ENCODE results near the gene ZNF318.
"Not testable (repeated sequence)": the region's sequence is repeated elsewhere in the genome, so short reads cannot be mapped to it uniquely, and the experiment has no call there.

The ZNF318 gene, protein sequence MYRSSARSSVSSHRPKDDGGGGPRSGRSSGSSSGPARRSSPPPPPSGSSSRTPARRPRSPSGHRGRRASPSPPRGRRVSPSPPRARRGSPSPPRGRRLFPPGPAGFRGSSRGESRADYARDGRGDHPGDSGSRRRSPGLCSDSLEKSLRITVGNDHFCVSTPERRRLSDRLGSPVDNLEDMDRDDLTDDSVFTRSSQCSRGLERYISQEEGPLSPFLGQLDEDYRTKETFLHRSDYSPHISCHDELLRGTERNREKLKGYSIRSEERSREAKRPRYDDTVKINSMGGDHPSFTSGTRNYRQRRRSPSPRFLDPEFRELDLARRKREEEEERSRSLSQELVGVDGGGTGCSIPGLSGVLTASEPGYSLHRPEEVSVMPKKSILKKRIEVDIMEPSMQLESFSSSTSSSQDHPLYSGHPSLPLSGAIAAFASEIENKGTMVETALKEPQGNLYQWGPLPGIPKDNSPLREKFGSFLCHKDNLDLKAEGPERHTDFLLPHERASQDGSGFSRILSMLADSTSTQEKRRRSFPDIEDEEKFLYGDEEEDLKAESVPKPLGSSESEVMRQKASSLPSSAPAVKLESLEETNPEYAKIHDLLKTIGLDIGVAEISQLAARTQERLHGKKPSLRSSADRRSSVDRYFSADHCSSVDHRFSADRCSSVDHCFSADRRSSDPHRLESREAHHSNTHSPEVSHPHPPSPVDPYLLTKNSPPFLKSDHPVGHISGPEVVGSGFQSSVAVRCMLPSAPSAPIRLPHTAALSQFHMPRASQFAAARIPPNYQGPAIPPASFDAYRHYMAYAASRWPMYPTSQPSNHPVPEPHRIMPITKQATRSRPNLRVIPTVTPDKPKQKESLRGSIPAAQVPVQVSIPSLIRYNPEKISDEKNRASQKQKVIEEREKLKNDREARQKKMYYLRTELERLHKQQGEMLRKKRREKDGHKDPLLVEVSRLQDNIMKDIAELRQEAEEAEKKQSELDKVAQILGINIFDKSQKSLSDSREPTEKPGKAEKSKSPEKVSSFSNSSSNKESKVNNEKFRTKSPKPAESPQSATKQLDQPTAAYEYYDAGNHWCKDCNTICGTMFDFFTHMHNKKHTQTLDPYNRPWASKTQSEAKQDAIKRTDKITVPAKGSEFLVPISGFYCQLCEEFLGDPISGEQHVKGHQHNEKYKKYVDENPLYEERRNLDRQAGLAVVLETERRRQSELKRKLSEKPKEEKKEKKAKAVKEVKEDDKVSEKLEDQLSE (N-terminal part only)

DNA sequence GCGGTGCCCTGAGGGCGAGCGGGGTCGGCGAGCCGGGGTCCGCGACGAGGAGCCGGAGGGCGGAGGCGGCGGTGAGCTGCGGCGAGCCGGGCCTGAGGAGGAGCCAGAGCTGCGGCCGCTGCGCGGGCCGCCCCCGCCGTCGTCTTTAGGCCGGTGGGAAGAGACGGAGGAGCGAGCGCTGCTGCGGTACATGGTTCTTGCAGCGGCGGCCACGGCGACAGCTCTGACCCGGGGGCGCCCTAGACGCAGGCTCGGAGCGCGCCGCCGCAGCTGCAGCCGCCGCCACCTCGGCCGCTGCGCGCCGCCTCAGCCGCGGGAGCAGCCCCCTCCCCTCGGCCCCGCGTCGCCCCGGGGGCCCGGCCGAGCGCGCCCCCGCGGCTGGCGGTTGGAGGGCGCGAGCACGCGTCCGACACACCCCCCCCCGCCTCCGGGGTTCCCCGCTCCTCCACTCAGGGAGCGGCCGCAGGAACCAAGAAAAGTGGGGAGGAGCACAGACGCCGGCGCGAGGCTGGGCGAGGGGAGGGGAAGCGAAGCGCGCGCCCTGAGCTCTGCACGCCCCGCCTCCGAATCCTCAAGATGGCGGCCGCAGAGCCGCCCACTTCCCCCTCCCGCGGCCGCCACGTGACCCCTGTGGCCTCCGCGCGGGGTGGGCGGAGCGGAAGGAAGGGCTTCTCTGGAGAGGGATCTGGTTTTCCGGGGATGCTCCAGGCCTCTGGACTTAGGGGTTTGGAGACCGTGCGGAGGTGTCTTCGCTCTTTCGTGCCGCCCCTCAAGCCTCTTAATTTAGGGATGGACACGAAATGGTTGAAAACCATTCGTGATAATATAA is at the start of gene ZNF318:
Gene ZNF318 (minus strand): TSS at position 474 of the 829 bp plus-strand sequence. CDS start 282 bp downstream, at position 192.
- DNase-seq (ENCODE audit: low read depth): peak; percentile 92

DNA sequence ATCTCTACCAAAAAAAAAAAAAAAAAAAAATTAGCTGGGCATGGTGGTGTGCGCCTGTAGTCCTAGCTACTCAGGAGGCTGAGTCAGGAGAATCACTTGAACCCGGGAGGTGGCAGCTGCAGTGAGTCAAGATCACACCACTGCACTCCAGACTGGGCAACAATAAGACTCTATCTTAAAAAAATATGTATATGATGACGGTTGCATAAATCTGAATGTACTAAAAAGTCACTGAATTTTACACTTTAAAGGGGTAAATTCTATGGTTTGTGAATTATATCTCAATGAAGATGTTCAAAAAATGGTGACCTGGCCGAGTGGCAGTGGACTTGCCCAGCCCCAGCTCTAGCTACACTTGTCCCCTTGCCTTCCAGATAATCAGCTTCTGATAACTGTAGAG is 47.5 kb upstream of the ZNF318 start:
- DNase-seq (ENCODE audit: low read depth): no peak

DNA sequence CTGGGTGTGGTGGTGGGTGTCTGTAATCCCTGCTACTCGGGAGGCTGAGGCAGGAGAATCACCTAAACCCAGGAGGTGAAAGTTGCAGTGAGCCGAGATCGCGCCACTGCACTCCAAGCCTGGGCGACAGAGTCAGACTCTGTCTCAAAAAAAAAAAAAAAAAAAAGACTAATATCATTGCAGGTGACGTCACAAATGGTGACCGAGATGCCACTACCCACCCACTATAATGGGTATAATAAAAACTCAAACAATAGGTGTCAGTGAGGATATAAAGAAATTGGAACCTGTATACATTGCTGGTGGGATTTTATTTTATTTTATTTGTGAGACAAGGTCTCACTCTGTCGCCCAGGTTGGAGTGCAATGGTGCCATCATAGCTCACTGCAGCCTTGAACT is 45.8 kb upstream of the ZNF318 start:
- DNase-seq (ENCODE audit: low read depth): not testable (repeated sequence)

DNA sequence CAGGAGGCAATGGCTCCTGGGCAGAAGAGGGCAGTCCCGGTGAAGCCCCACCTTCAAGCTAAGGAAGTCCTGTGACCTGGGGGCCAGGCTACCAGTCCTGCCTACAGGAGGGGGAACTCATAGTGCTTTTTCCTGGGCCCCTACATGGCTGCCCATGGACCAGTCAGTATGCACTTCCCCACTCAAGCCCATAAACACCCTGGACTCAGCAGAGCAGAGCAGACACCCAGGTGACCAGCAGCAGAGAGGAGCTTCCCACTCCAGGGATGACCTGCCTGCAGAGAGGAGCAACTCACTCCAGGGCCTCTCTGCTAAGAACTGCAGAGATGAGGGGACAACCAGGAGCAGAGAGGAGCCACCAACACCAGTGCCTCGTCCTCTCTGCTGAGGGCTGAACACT is 43.6 kb upstream of the ZNF318 start:
- DNase-seq (ENCODE audit: low read depth): no peak

DNA sequence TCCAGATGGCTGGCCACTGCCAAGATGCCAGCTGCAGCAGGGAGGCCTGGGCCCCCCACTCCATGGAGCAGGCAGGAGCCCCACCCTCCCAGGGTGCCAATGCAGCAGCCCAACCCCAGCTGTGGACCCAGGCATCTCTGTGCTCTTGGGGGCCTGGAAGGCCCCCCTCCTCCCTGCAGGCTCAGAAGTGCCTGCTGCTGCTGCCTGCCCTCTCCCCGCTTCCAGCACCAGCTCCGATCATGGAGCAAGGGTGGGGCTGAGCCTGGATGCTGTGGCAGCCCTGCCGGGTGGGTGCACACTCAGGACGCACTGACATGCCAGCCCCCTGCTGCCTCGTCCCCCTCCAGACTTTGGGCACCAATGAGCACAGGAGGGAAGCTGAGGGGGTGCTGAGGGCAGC is 43.1 kb upstream of the ZNF318 start:
- no peak for DNase-seq (ENCODE audit: low read depth)

DNA sequence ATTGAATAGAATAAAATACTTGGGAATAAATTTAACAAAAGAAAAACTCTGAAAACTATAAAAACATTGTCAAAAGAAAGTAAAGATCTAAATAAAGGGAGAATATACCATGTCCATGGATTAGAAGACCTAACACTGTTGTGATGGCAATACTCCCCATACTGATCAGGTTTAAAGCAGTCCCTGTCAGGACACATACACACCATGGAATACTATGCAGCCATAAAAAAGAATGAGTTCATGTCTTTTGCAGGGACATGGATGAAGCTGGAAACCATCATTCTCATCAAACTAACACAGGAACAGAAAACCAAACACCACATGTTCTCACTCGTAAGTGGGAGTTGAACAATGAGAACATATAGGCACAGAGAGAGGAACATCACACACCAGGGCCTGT is 41.3 kb upstream of the ZNF318 start:
- DNase-seq (ENCODE audit: low read depth): not testable (repeated sequence)

DNA sequence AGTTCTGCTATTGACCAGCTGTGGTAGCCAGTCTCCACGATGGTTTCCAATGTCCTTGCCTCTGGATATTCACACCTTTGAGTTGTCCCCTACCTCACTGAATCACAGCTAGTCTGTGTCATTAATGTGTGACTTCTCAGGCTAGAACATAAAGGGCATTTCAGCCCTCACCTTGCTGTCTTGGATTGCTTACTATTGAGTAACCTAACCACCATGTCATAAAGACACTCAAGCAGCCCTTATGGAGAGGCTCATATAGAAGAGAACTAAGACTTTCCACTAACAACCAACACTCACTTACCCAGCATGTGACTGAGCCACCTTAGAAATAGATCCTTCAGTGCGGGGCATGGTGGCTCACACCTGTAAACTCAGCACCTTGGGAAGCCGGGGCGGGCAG is 38.8 kb upstream of the ZNF318 start:
- no peak for DNase-seq (ENCODE audit: low read depth)

DNA sequence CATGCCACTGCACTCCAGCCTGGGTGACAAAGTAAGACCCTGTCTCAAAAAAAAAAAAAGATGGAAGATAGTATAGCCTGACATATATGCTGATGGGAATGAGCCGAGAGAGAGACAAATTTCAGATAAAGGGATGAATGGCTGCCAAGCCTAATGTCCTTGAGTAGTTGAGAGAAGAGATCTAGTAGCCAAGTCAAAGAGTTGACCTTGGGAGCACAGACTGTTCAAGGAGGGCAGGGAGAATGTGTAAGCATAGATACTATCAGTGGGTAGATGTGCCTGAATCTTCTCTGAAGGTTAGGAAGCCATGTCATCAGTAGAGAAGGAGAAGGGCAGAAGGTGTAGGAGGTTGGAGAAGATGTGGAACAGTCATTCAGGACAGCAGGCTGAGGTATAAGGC is 37.8 kb upstream of the ZNF318 start:
- DNase-seq (ENCODE audit: low read depth): no peak

DNA sequence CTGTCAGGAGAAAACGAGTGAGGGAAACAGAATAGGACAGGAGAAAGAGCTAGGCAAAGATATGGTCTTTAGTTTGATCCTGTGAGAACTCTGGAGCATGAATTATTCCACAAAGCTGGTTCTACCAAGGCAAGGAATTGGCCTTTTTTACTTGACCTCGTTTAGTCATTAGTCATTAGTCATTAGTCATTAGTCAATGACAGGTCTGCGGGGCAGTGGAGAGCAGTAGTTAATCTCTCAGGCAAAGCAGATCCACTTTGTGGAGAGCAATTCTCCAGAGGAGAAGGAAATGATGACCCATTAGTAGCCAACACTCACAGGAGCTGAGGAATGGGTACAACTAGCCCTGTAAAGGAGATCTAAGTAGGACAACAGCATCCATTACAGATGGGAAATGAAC is 35.9 kb upstream of the ZNF318 start:
- DNase-seq (ENCODE audit: low read depth): no peak

DNA sequence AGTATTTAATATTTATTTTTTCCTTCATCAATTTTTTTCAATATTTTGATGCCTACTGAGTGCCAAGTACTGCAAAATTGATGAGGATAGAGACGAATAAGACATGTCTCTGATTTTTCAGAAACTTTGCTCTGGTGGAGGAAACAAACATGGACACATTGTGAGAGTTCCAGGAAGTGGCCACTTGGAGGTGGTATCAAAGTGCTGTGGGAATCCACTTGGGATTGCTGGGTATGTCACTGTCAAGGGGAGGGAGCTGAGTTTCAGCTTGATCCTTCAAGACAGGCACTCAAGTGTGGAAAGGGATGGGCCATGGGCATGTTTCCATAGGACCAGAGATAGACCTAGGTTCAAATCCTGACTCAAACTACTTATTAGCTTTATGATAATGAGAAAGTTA is 33.4 kb upstream of the ZNF318 start:
- no peak for DNase-seq (ENCODE audit: low read depth)

DNA sequence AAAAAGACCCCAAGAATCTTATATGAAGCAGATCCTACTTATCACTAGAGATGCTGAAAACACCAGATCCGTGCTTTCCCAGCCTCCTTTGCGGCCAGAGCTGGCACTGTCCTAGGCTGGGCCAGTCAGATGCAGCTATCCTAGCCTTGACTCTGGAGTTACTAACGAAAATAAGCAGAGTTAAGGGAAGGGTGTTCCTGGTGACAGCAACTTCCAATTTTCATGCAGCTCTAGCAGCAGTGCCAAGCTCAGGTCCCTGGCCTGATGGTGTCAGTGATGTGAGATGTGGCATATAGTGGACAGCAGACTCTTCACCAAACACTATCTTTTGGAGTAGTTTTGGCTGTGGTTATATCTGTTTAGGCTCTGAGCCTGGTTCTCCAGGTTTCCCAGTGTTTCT is 32.3 kb upstream of the ZNF318 start:
- DNase-seq (ENCODE audit: low read depth): no peak

DNA sequence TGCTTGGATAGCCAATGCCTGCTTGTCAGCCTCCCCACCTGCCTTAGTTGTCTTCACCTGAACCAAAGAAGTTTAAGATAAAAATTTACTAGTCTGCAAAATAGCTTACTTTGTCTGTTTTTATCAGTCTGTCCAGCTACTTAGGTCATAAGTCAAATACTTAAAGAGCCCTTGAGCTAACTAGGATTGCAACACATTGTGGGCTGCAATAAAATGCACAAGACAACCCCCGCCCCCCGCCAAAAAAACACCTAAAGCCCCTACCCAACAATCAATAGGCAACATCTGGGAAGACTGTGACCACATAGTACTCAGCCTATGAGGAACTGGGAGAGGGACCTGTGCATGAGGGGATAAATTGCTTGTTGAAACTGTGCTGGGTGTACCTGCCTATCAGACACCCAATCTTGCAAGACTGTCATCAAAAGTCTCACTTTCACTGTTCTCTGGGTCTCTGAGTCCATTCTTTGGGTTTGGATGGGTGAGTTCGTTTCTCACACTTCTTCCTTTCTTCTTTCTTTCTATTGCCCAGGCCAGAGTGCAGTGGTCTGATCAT is 30.6 kb upstream of the ZNF318 start:
- DNase-seq (ENCODE audit: low read depth): no peak

DNA sequence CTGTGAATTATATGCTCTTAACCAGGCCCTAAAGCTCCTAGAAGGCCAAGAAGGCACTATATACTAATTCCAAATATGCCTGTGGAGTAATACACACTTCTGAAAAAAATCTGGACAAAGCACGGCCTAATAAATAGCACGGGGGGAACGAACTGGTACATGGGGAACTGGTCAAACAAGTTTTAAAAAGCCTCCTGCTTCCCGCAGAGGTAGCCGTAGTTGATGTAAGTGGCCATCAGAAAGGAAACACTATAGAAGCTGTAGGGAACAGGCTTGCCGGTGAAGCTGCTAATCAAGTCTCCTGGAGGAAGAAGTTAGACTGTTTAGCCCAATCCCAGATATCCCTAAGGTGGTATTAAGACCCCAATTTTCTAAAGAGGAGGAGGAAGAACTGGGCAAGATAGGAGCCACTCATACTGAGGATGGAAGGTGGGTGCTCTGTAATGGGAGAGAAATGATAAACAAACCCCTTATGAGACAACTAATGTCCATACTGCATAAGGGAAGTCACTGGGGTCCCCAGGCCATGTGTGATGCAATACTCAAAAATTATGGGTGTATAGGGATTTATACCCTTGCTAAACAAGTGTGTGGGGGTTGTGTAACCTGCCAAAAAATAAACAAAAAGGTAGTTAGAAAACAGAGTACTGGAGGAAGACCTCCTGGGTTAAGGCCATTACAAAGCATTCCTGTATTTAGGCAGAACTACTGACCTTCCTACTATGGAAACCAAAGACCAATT is 27.1 kb upstream of the ZNF318 start:
- DNase-seq (ENCODE audit: low read depth): no peak

DNA sequence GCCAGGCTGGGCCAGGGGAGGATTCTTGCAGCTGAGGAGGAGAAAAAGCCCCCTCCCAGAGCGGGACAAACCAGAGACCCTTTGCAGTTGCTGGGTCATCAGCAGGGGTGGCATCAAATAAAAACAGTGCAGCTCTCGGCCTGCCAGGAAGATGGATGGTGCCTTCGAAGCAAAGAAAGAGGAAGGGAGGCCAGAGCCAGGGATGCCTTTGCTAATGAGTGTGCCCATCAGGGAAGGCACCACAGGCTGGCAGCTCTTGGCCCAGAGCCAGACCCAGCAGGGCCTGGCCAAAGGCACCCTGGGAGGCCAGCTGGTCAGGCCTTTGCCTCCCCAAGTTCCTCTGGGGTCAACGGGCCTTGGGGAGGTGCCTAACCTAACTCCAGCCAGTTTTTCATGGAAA is 26.3 kb upstream of the ZNF318 start:
- no peak for DNase-seq (ENCODE audit: low read depth)

DNA sequence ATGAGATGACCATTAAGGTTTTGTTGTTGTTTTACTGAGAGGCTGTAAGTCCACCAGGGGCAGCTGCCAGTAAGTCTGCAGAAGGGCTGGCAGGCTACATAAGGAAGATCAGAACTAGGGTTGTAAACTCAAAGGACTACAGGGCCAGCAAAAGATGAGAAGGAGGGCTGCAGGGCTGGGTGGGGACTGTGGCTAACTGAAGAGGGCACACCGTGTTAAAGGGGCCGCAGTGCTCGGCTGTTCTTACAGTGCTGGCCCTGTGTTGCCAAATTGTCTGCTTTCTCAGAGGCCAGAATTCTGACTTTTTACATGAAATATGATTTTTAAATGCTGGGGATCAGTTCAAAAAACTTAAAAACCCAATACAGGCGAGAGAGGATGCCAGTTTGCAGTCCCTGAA is 25.5 kb upstream of the ZNF318 start:
- no peak for DNase-seq (ENCODE audit: low read depth)

DNA sequence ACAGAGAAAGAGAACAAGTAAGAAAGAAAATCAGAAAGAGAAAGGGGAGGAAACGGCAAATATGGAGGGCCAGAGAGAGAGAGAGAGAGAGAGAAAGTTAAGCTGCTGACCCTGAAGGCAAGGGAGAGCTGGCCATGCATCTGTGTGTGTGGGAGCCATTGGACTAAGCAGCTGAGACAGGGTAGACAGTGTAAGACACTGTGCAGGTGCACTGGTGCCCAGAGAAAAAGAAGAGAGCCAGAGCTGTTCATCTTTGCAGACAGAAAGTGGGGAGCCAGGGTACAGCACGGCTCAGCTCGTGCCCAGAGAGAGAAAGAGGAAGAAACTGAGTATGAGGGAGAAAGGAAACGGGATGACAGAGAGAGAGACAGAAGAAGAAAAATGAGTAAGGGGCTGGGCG is 24.2 kb upstream of the ZNF318 start:
- DNase-seq (ENCODE audit: low read depth): no peak

DNA sequence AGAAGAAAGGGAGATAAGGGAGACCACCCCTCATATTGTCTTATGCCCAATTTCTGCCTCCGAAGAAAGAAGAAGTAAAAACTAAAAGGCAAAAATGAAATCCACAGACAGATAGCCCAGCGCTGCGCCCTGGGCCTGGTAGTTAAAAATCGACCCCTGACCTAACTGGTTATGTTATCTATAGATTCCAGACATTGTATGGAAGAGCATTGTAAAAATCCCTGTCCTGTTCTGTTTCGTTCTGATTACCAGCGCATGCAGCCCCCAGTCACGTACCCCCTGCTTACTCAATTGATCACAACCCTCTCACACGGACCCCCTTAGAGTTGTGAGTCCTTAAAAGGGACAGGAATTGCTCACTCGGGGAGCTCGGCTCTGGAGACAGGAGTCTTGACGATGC is 23.7 kb upstream of the ZNF318 start:
- DNase-seq (ENCODE audit: low read depth): not testable (repeated sequence)

DNA sequence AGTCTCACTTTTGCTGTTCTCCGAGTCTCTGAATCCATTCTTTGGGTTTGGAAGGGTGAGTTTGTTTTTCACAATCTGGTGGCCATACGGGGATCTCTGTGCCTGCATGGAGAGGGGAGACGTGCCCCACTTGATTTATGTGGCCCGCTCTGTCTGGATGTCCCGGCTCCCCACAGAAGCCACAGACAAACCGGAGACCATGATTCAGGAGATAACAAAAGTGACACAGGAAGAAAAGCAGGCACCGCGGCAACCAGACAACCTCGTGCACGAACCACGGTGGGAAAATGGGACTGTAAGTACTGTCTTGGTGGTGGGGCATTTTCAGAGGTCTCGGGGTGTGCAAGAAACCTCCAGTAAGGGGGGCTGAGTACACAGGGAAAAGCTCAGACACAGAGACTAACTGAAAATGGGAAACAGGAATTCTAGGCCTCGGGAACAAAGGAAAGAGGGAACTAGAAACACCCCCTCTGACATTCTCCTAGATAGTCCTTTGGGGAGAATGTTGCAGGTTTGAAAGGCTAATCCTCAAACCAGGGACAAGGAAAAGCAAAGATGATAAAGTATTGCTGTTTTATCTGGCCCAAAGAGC is 22.1 kb upstream of the ZNF318 start:
- DNase-seq (ENCODE audit: low read depth): peak; percentile 28

DNA sequence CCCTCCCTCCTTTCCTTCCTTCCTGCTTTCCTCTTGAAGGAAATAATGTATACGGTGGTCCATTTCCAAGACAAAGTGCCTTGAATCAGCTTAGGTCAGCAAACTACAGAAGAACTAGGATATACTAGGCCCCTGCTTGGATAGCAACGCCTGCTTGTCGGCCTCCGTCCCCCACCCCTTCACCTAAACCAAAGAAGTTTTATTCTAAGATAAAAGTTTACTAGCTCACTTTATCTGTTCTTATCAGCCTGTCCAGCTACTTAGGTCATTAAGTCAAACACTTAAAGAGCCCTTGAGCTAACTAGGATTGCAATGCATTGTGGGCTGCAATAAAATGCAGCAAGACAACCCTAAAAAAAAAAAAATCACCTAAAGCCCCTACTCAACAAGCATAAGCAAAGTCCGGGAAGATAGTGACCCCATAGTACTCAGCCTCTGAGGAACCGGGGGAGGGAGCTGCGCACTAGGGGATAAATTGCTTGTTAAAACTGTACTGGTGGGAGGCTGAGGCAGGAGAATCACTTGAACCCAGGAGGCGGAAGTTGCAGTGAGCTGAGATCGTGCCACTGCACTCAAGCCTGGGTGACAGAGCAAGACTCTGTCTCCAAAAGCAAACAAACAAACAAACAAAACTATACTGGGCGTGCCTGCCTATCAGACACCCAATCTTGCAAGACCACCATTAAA is 21.4 kb upstream of the ZNF318 start:
- DNase-seq (ENCODE audit: low read depth): not testable (repeated sequence)

Data from activated T-helper 9 cell treated with anti-CD3 and anti-CD28 coated beads, Interleukin-2, amount 50 U/mL, for 16 hours (primary cell).